Measurements from ENCODE around the gene IQSEC1. TPM values are rescaled to one million over a fixed set of nuclear protein-coding genes. Genes with fewer than 3 reads are reported as not detected.

The IQSEC1 gene
- polyA plus RNA-seq, 3 donors, result 9.5 to 36.8 (median 26.8) TPM

GRCh38 chr3:12988728-12989454 lies 84.3 kb downstream of the IQSEC1 start:
- H3K27ac ChIP-seq (ENCODE audit: low read depth, low read length), result no peak overlapping the region
- WGBS, 3 donors, result 79 to 91% (median 80%) methylated on average over 5 of the region's 5 CpGs

DNA sequence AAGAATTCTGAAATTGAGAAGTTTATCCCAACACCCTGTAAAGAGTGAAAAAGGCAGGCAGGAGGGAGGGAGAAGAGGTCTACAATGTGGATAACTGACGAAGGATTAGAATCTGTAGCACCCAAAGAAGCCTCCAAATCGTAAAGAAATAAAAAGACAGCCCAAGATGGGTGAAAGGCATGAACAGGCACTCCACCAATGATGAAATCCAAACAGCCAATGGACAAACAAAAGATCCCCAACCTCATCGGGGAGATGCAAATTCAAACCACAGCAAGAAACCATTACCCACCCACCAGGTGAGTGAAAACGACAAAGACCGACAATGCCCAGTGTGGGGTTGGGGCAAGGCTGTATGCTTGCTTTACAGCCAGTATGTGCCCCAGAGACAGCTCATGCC lies 85.6 kb downstream of the IQSEC1 start:
- no peak overlapping the region for H3K27ac ChIP-seq (ENCODE audit: low read depth, low read length)
- WGBS, 3 donors, result 93 to 98% (median 96%) methylated on average over 5 of the region's 5 CpGs

GRCh38 chr3:12986986-12987385 lies 86.2 kb downstream of the IQSEC1 start:
- no peak overlapping the region for H3K27ac ChIP-seq (ENCODE audit: low read depth, low read length)
- WGBS, 3 donors, result 29 to 89% (median 82%) methylated on average over 15 of the region's 15 CpGs

DNA sequence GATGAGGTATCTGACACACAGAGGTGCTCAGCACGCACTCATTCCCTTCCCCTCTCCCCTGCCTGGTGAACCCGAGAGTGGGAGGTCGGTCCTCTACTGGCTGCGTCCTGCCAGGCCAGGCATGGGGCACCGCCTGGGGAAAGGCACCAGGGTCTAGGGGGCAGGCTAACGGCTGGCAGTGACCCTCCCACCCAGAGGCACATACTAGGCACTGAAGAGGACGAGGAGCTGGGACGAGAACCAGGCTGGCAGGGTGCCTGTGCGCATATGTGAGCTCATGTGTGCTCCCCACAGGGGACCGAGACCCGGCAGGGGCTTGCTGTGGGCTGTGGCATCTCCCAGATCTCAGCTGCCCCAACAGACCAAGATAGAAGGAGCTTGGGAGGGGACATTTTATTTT lies 86.7 kb downstream of the IQSEC1 start:
- no peak overlapping the region for H3K27ac ChIP-seq (ENCODE audit: low read depth, low read length)
- WGBS, 3 donors, result 81 to 91% (median 88%) methylated on average over 11 of the region's 11 CpGs

GRCh38 chr3:12986031-12986430 lies 87.2 kb downstream of the IQSEC1 start:
- 81 to 90% (median 82%) methylated on average over 8 of the region's 8 CpGs for WGBS, 3 donors
- no peak overlapping the region for H3K27ac ChIP-seq (ENCODE audit: low read depth, low read length)

GRCh38 chr3:12985148-12985547 lies 88.1 kb downstream of the IQSEC1 start:
- H3K27ac ChIP-seq (ENCODE audit: low read depth, low read length), result no peak overlapping the region
- 48 to 89% (median 87%) methylated on average over 5 to 6 of the region's 6 CpGs for WGBS, 3 donors

GRCh38 chr3:12984023-12984823 lies 89.0 kb downstream of the IQSEC1 start:
- 39 to 51% (median 51%) methylated on average over 7 of the region's 7 CpGs for WGBS, 3 donors
- no peak overlapping the region for H3K27ac ChIP-seq (ENCODE audit: low read depth, low read length)

DNA sequence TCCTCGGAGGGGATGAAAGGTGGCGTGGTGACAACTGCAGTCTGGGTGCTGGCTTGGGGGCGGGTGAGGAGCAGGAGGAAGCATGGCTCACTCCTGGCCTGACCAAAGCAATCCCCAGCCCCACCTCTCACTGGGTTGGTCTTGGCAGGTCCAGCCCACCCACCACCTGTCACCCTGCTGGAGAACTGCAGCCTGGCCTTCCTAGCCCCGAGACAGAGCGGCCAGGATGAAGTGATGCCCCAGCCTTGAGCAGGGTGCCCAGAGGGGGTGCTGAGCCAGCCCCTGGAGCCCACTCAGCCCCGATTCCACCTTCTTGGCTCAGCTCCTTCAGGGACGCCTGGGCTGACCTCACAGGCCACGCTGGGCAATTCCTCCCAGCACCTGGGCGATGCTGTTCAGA lies 89.9 kb downstream of the IQSEC1 start:
- no peak overlapping the region for H3K27ac ChIP-seq (ENCODE audit: low read depth, low read length)
- 84 to 87% (median 85%) methylated on average over 9 of the region's 9 CpGs for WGBS, 3 donors

- H3K27ac ChIP-seq (ENCODE audit: low read depth, low read length), result no peak overlapping the region
- WGBS, 3 donors, result 56 to 76% (median 64%) methylated on average over 5 of the region's 5 CpGs
Measured at GRCh38 chr3:12982619-12983101, 90.6 kb downstream of the IQSEC1 start.

GRCh38 chr3:12981306-12982275 lies 91.6 kb downstream of the IQSEC1 start:
- no peak overlapping the region for H3K27ac ChIP-seq (ENCODE audit: low read depth, low read length)
- 71 to 89% (median 74%) methylated on average over 13 of the region's 13 CpGs for WGBS, 3 donors

- 77 to 87% (median 82%) methylated on average over 10 of the region's 10 CpGs for WGBS, 3 donors
- no peak overlapping the region for H3K27ac ChIP-seq (ENCODE audit: low read depth, low read length)
Measured at GRCh38 chr3:12980596-12981290, 92.5 kb downstream of the IQSEC1 start.

GRCh38 chr3:12979947-12980487 lies 93.2 kb downstream of the IQSEC1 start:
- no peak overlapping the region for H3K27ac ChIP-seq (ENCODE audit: low read depth, low read length)
- WGBS, 3 donors, result 88 to 93% (median 88%) methylated on average over 4 of the region's 4 CpGs

DNA sequence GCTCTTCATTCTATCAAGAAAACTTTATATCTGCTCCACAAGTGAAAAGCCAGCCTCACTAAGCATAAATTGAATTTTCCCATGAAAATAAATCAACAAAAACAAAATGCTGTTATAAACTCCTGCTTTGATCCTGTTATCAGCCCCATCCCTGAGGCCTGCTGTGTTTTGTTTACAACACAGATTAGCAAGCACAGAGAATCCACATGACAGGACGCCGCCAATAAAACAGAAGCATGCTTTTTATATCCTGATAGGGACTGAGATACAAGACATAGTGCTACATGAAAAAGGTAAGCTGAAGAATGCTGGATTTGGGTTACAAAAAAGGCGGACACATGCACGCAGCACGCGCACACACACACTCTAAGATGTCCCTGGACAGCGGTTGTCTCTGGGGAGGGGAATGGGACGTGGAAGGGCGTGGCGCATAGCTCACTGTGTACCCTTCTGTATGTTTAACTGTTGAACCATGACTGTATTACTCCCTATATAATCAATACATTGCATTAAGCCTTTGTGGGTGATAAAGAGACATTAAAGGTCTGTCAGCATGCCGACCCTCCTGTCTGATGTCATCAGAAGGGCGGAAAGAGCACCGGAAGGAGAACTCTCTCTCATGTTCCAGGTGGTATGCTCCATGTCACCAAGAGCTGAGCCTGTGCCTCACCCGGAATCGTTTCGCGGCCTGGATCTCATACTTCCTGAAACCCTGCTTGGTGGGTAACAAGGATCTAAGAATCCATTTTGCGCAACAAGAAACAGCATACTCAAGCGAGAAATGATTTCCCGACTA lies 93.9 kb downstream of the IQSEC1 start:
- WGBS, 3 donors, result 86 to 94% (median 88%) methylated on average over 20 of the region's 20 CpGs
- no peak overlapping the region for H3K27ac ChIP-seq (ENCODE audit: low read depth, low read length)

DNA sequence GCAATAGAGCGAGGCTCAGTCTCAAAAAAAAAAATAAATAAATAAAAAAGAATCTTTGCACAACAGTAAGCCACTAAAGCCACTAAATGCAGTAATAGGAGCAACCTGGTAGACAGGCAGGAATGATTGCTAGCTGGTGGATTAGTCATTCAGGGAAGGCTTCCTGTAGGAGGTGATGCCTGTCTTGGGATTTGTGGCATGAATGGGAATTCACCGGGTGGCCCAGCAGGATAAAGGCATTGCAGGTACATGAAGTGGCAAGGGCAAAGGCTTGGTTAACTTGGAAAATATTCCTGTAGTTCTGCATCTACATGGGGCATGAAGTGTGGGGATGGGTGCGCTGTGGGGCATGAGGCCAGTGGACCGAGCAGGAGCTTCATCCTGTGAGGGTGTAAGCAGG lies 94.5 kb downstream of the IQSEC1 start:
- WGBS, 3 donors, result 87 to 94% (median 92%) methylated on average over 4 of the region's 4 CpGs
- no peak overlapping the region for H3K27ac ChIP-seq (ENCODE audit: low read depth, low read length)

- no peak overlapping the region for H3K27ac ChIP-seq (ENCODE audit: low read depth, low read length)
- 85 to 89% (median 86%) methylated on average over 10 of the region's 10 CpGs for WGBS, 3 donors
Measured at GRCh38 chr3:12977117-12977808, 96.0 kb downstream of the IQSEC1 start.

DNA sequence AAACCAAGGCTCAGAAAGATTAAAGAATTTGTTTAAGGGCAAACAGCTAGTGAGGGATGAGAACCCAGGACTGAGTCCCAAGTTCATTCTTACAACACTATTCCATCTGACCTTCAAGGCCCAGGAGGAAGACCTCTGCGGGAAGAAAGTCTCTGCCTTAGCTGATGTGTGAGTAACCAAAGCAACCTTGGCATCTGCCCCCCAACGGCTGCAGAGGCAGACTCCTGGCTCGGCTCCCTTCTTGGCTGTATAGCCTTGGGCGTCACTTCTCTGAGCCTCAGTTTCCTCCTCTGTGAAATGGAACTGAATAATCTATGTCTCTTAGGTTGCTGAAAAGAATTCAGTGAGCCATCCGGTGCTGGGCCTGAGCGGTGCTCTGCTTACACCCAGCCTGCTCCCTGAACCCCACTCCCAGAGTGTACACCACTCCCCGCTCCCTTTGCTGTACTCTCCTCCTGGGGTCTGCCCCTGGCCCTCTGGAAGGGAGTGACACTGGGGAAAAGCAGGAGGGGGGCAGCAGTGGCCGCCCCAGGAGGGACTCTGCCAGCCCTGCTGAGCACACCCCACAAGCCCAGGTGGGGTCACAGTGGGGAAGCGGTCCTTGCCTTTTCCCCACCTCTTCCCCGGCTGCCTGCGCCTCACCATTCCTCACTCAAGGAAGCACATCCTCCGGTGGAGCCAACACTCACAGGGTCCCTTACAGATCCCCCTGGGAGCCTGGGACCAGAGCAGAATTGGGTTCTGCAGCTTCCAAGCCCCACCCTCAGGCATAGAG lies 97.3 kb downstream of the IQSEC1 start:
- 82 to 88% (median 86%) methylated on average over 12 of the region's 12 CpGs for WGBS, 3 donors
- no peak overlapping the region for H3K27ac ChIP-seq (ENCODE audit: low read depth, low read length)

All from adipose tissue (tissue), 3 donors.